Cardiac fibroblast (primary cell): ENCODE measurements around the gene SLC22A7.
A peak's percentile ranks its signal among the peaks of the same experiment; 100 is the strongest.

Source experiments
- DNase-seq, 2 donors: peaks; one replicate each; pipeline versions ENCODE4 v3.0.0 to v3.0.0-alpha.2; 2010; ENCODE audit warnings: low read depth in 2 of 2
- H3K4me3 ChIP-seq, 2 donors: replicated peaks in 1 of 2; 1 replicate in 1 of 2; 2 replicates in 1 of 2; pipeline ENCODE4 v1.5.1; 2011; ENCODE audit warnings: low read depth in 2 of 2, low read length in 2 of 2, mild to moderate bottlenecking in 2 of 2, moderate library complexity in 1 of 2
- TF ChIP-seq, protein P1 (sequence below): IDR thresholded peaks from one replicate; pipeline ENCODE4 v1.5.1; 2011; ENCODE audit warnings: low read depth, mild to moderate bottlenecking, low read length, inconsistent platforms

Gene SLC22A7, protein sequence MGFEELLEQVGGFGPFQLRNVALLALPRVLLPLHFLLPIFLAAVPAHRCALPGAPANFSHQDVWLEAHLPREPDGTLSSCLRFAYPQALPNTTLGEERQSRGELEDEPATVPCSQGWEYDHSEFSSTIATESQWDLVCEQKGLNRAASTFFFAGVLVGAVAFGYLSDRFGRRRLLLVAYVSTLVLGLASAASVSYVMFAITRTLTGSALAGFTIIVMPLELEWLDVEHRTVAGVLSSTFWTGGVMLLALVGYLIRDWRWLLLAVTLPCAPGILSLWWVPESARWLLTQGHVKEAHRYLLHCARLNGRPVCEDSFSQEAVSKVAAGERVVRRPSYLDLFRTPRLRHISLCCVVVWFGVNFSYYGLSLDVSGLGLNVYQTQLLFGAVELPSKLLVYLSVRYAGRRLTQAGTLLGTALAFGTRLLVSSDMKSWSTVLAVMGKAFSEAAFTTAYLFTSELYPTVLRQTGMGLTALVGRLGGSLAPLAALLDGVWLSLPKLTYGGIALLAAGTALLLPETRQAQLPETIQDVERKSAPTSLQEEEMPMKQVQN

DNA sequence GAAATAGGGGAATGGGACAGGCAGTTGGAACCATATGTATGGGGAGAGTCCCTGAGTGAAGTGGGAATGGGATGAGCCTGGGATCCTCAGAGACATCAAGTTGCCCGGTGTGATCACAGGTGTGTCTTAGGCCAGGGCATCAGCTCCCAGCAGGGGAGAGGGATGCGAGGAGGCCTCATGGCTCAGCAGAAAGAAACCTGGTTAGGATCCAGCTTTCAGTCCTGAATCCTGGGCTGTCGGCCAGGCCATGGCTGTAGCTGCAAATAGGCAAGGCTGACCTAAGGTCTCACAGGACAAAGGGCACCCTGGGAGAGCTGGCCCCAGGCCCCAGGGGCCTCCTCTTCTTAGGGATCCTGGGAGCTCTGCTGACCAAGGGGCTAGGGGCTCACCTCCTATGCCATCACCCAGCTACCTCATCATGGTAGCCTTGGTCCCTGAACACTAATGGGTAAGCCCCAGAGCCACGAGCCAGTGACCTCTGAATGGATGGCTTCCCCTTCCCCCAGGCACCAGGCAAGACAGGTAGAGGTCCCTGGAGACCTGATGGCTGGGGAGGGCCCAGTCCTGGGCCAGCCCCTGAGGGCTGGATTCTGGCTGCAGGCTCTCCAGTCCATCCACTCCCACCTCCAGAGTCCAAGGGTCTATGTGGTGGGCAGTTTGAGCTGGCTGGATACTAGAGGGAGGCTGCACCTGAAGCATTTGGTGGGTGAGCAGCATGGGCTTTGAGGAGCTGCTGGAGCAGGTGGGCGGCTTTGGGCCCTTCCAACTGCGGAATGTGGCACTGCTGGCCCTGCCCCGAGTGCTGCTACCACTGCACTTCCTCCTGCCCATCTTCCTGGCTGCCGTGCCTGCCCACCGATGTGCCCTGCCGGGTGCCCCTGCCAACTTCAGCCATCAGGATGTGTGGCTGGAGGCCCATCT, at the start of gene SLC22A7:
TSS of gene SLC22A7 (plus strand) at position 617 of the 921 bp plus-strand sequence. CDS start at position 716, 99 bp downstream.
- peak in 1 of 2 donors; percentile 38 for DNase-seq
- no peak within 1 kb of the TSS for H3K4me3 ChIP-seq
- TF ChIP-seq, protein P1, sequence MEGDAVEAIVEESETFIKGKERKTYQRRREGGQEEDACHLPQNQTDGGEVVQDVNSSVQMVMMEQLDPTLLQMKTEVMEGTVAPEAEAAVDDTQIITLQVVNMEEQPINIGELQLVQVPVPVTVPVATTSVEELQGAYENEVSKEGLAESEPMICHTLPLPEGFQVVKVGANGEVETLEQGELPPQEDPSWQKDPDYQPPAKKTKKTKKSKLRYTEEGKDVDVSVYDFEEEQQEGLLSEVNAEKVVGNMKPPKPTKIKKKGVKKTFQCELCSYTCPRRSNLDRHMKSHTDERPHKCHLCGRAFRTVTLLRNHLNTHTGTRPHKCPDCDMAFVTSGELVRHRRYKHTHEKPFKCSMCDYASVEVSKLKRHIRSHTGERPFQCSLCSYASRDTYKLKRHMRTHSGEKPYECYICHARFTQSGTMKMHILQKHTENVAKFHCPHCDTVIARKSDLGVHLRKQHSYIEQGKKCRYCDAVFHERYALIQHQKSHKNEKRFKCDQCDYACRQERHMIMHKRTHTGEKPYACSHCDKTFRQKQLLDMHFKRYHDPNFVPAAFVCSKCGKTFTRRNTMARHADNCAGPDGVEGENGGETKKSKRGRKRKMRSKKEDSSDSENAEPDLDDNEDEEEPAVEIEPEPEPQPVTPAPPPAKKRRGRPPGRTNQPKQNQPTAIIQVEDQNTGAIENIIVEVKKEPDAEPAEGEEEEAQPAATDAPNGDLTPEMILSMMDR, result no peak

DNA sequence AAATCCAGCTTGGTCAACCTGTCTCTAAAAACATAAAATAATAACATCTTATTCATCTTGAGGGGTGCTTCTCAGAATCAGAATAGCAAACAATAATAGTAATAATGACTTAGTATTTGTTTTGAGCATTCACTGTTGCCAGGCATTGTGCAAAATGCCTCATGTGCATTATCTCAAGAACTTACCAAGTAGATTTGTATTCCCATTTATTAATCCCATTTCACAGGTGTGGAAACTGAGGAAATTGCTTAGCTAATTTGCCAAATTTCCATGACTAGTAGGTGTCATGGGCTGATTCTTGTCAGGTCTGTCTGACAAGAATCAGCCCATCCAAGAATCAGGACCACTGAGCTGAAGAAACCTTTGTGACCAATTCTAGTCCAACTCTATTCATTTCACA, 49.3 kb upstream of the SLC22A7 start:
- DNase-seq, result no peak
- H3K4me3 ChIP-seq, result no peak overlapping the region
- TF ChIP-seq, protein P1, result no peak

DNA sequence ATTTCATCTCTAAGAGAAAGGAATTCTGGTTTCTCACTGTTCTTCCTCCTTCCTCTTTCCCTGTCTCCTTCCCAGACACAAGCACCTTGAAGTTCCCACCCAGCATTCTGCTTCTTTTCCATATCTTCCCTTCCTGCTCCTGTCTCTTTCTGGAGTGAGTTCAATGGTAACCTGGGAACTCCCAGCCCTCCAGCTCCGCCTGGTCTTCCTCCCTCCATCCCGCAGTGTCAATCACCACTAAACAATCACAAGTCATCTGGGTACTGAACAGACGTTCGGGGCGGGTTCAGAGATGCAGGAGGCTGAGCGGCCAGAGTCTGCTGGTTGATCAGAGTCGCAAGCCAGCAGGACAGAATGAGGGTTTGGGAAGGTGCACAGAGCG, 47.1 kb upstream of the SLC22A7 start:
- TF ChIP-seq, protein P1, result no peak
- DNase-seq, result no peak
- no peak overlapping the region for H3K4me3 ChIP-seq

DNA sequence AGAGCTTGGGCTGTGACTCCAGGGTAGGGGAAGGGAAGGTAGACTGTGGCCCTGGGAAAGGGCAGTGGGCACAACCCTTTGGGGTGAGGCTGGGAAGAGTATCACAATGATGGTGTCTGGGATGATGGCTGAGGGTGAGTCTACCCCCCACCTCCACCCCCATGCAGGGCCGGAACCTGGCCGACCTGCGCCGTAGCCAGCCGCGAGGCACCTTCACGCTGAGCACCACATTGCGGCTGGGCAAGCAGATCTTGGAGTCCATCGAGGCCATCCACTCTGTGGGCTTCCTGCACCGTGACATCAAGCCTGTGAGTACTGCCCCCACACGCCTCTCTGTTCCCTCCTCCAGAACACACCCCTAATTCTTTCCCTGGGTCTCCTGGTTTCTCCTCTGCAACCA, 44.7 kb upstream of the SLC22A7 start:
- H3K4me3 ChIP-seq, result no peak overlapping the region
- DNase-seq, result no peak
- TF ChIP-seq, protein P1, result no peak

DNA sequence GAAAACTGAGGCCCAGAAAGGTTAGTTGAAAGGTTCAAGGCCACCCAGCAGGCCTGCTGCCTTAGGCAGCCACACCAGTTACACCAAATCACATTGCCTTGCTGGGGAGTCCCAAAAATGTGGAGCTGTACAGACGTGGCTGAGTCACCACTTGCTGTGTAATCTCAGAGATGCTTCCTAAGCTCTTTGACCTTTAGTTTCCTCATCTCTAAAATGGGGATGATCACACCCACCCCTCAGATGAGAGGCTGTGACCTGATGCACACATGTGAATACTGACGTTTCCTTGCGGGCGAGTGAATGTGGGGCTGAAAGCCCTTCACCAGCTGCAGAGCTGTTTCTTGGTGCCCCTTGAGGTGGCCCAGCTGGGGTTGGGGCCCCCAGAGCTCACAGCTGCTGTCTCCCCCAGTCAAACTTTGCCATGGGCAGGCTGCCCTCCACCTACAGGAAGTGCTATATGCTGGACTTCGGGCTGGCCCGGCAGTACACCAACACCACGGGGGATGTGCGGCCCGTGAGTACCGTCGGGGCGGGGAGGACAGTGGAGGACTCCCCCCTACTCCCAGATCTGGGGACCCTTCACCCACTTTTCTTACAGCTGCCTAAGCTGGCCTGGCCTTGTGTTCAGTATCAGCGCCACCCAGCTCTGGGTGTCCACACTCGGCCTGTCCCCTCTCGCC, 43.8 kb upstream of the SLC22A7 start:
- TF ChIP-seq, protein P1, result no peak
- peak in 1 of 2 donors; percentile 41 for DNase-seq
- H3K4me3 ChIP-seq, result no peak overlapping the region

DNA sequence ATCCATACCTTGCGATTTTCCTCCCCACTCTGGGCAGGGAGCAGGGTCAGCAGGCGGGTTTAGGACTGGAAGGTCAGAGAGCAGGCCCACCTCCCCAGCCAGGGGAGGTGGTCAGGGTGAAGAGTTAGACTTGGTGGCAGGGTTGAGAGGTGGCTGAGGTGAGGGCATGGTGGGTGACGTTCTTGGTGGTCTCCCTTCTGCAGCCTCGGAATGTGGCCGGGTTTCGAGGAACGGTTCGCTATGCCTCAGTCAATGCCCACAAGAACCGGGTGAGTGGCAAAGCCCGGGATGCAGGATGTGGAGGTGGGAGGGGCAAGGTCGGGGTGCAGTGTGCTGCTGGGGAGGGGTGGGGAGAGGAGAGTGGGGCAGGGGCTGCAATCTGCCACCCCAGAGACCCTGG, 43.2 kb upstream of the SLC22A7 start:
- no peak overlapping the region for H3K4me3 ChIP-seq
- DNase-seq, result no peak
- TF ChIP-seq, protein P1, result no peak
